ENCODE results near the gene EFNA5. TPM values are rescaled to one million over a fixed set of nuclear protein-coding genes. Genes with fewer than 3 reads are reported as not detected.

EFNA5 gene
- polyA plus RNA-seq, 1 of the 3 experiments (the other 2 are of a cell fraction): 0.81 TPM

GRCh38 chr5:107704681-107705401 is 34.1 kb upstream of the EFNA5 start:
- H3K4me3 ChIP-seq (ENCODE audit: low read depth in 2 of 2, low read length in 1 of 2): no peak overlapping the region
- 72% methylated on average over 12 of the region's 12 CpGs for WGBS (ENCODE audit: low lambda C conversion rate)
- no peaks in the 10 kb centered on the region for H3K4me1 ChIP-seq (ENCODE audit: control insufficient read depth in 1 of 2, insufficient read depth in 2 of 2, low read depth in 1 of 2, low read length in 1 of 2)
- H3F3A ChIP-seq (replicated peaks; ENCODE audit: insufficient read depth): no peaks in the 10 kb centered on the region
- H3K9me3 ChIP-seq: no peaks in the 10 kb centered on the region
- no peaks in the 10 kb centered on the region for H3K9me2 ChIP-seq
- POLR2A ChIA-PET: no interaction called here
- H3K27ac ChIP-seq (ENCODE audit: low read depth in 2 of 2, low read length in 1 of 2): no peak overlapping the region
- no peaks in the 10 kb centered on the region for H4K20me1 ChIP-seq (ENCODE audit: insufficient read depth)
- no peaks in the 10 kb centered on the region for H3K36me3 ChIP-seq (replicated peaks in 1 of 2; ENCODE audit: control insufficient read depth in 1 of 2, insufficient read depth in 2 of 2, low read length in 1 of 2)
- no peak overlapping the region for H3K4me2 ChIP-seq
- CTCF ChIA-PET: no interaction called here
- TF ChIP-seq POLR2AphosphoS5 (IDR thresholded peaks at IDR 0.05; ENCODE audit: low read depth, low read length): no peak
- TF ChIP-seq RXRA (IDR thresholded peaks at IDR 0.05; ENCODE audit: borderline replicate concordance, low read depth): no peak
- TF ChIP-seq TAF1 (IDR thresholded peaks at IDR 0.05; ENCODE audit: borderline replicate concordance, low read depth, low read length): no peak
- TF ChIP-seq IRF3 (IDR thresholded peaks at IDR 0.05; ENCODE audit: low read depth, low read length): no peak
- TF ChIP-seq FOXJ3 (CRISPR knock-in tag; IDR thresholded peaks at IDR 0.05): no peak
- no peak for TF ChIP-seq RCOR1 (IDR thresholded peaks at IDR 0.05; ENCODE audit: low read length)
- no peak for TF ChIP-seq EZH2phosphoT487 (IDR thresholded peaks at IDR 0.05; ENCODE audit: borderline replicate concordance, low read depth)
- TF ChIP-seq USF1 (IDR thresholded peaks at IDR 0.05; ENCODE audit: borderline replicate concordance, low read depth): no peak
- no peak for TF ChIP-seq GABPA (IDR thresholded peaks at IDR 0.05; ENCODE audit: low read depth)
- TF ChIP-seq NRF1 (IDR thresholded peaks at IDR 0.05; ENCODE audit: low read depth, low read length): no peak
- TF ChIP-seq CTCF (IDR thresholded peaks at IDR 0.05): no peak
- TF ChIP-seq RFX5 (IDR thresholded peaks at IDR 0.05; ENCODE audit: low read length): no peak
- no peak for TF ChIP-seq TEAD4 (IDR thresholded peaks at IDR 0.05; ENCODE audit: borderline replicate concordance, insufficient read depth)
- no peak for TF ChIP-seq PBX3 (IDR thresholded peaks at IDR 0.05)
- no peak for DNase-seq
- no peak overlapping the region for H3K9ac ChIP-seq
- no peak overlapping the region for H2AFZ ChIP-seq (ENCODE audit: low read depth)
- no peaks in the 10 kb centered on the region for H3K27me3 ChIP-seq (ENCODE audit: insufficient read depth)
- H3K79me2 ChIP-seq (ENCODE audit: insufficient read depth): no peaks in the 10 kb centered on the region

Measured in SK-N-SH (cell line).